Left ventricle myocardium inferior (tissue), 1 donor: Measurements from ENCODE around the gene CFTR. TPM values are rescaled to one million over a fixed set of nuclear protein-coding genes. Genes with fewer than 3 reads are reported as not detected.

Source experiments
- DNase-seq: peaks from one replicate; pipeline ENCODE4 v3.0.0-alpha.2; 2020
- H3K27ac ChIP-seq: fragments of 200-600 bp; replicated peaks from 2 replicates; pipeline ENCODE4 v1.8.0; 2021
- H3K27me3 ChIP-seq: fragments of 200-600 bp; 2 replicates; pipeline ENCODE4 v1.8.0; 2021; ENCODE audit warnings: low read depth
- H3K36me3 ChIP-seq: fragments of 200-600 bp; 2 replicates; pipeline ENCODE4 v1.8.0; 2021
- H3K4me1 ChIP-seq: fragments of 200-600 bp; 2 replicates; pipeline ENCODE4 v1.8.0; 2021
- H3K4me3 ChIP-seq: fragments of 200-600 bp; 2 replicates; pipeline ENCODE4 v1.8.0; 2021; ENCODE audit warnings: mild to moderate bottlenecking, moderate library complexity
- H3K9me3 ChIP-seq: fragments of 200-600 bp; replicated peaks from 2 replicates; pipeline ENCODE4 v1.8.0; 2021
- CTCF ChIP-seq: fragments of 200-600 bp; IDR thresholded peaks from 2 replicates; pipeline ENCODE4 v1.8.0; 2021; ENCODE audit warnings: antibody characterized with exemption, mild to moderate bottlenecking, borderline replicate concordance
- intact Hi-C: fragments of 100-400 bp; cut with micrococcal nuclease; formaldehyde crosslinking; loops from one replicate; pipeline ENCODE4 v1.11.0; 2022
- total RNA-seq: library from RNA; stranded (reverse); fragmentation: NEBNext Ultra II Directional; extraction: Animal tissue kit (Norgen Biotek cat#: 25700); gene quantifications from one replicate; pipeline ENCODE4 v1.2.1, GENCODE V29; 2021
- donor health status: DM: no; HTN: yes; CAD: no; lungs with severe emphysema.

CFTR gene
- total RNA-seq, 1 donor from 2014 or later: 0.11 TPM

DNA sequence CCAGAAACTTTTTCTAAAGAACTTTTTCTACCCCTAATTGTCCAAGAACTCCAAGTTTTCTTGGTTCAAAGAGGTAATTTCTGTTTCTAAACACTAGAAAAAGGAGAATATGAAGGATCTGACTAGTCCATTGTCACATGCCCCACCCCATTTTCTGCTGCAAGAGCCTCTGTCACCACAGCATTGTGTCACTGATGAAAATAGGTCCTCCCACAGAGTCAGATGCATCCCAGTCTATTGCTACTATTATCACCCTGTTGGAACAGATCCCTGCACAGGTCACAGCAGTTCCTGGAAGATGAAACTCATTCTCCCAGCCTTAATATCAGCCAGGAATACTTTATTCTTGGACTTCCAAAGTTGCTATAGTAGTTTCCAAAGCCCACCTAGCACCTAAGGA is 7.5 kb upstream of the CFTR start:
- Histone ChIP-seq H3K36me3 (no peaks in the 10 kb centered on the region), H3K4me3 (no peak overlapping the region), H3K27me3 (no peaks in the 10 kb centered on the region), H3K9me3 (no peaks in the 10 kb centered on the region), H3K27ac (peak overlapping the region; percentile 74), H3K4me1 (peaks cover 8% of the 10 kb centered on the region)
- DNase-seq: no peak
- TF ChIP-seq CTCF: no peak
- intact Hi-C loops: no loop called here

GRCh38 chr7:117476557-117477215 is 3.1 kb upstream of the CFTR start:
- intact Hi-C loops: no loop called here
- no peaks in the 10 kb centered on the region for H3K36me3 ChIP-seq
- H3K27me3 ChIP-seq: peaks cover 23% of the 10 kb centered on the region
- peaks cover 18% of the 10 kb centered on the region for H3K4me1 ChIP-seq
- no peak overlapping the region for H3K4me3 ChIP-seq
- no peaks in the 10 kb centered on the region for H3K9me3 ChIP-seq
- no peak for DNase-seq
- H3K27ac ChIP-seq: no peak overlapping the region
- TF ChIP-seq CTCF: no peak

DNA sequence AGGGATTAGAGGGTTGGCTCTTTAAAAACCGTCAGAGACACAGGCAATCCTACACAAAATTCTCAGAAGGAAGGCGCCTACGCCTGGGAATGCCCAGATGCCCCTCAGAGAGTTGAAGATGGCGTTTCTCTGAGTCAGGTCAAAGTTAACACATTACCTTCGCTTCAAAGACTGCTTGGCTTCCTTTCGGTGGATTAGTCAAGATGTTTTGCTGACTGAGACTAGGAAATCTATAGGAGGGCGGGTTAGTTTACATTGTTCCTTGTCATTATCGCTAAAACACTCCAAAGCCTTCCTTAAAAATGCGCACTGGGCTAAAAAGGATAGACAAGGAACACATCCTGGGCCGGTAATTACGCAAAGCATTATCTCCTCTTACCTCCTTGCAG is 995 bp upstream of the CFTR start:
- H3K27ac ChIP-seq: no peak overlapping the region
- DNase-seq: no peak
- TF ChIP-seq CTCF: no peak
- H3K4me1 ChIP-seq: peaks cover 10% of the 10 kb centered on the region
- intact Hi-C loops: no loop called here
- no peaks in the 10 kb centered on the region for H3K36me3 ChIP-seq
- H3K9me3 ChIP-seq: no peaks in the 10 kb centered on the region
- peaks cover 30% of the 10 kb centered on the region for H3K27me3 ChIP-seq
- peak overlapping the region; percentile 58 for H3K4me3 ChIP-seq

DNA sequence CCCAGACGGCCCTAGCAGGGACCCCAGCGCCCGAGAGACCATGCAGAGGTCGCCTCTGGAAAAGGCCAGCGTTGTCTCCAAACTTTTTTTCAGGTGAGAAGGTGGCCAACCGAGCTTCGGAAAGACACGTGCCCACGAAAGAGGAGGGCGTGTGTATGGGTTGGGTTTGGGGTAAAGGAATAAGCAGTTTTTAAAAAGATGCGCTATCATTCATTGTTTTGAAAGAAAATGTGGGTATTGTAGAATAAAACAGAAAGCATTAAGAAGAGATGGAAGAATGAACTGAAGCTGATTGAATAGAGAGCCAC is 184 bp downstream of the CFTR start:
- intact Hi-C loops: no loop called here
- no peak for DNase-seq
- Histone ChIP-seq H3K36me3 (no peaks in the 10 kb centered on the region), H3K27me3 (peaks cover 35% of the 10 kb centered on the region), H3K4me3 (peak overlapping the region; percentile 58), H3K27ac (no peak overlapping the region), H3K4me1 (peaks cover 10% of the 10 kb centered on the region), H3K9me3 (no peaks in the 10 kb centered on the region)
- TF ChIP-seq CTCF: no peak

- DNase-seq: no peak
- Histone ChIP-seq H3K4me3 (no peak overlapping the region), H3K9me3 (no peaks in the 10 kb centered on the region), H3K27me3 (peaks cover 35% of the 10 kb centered on the region), H3K36me3 (no peaks in the 10 kb centered on the region), H3K27ac (no peak overlapping the region), H3K4me1 (peaks cover 10% of the 10 kb centered on the region)
- intact Hi-C loops: no loop called here
- peak; percentile 38 for TF ChIP-seq CTCF
These were observed 1.2 kb downstream of the CFTR start for GRCh38 chr7:117480978-117481377.
